ENCODE results near the gene COPS6.
A peak's percentile ranks its signal among the peaks of the same experiment; 100 is the strongest.

COPS6 gene

DNA sequence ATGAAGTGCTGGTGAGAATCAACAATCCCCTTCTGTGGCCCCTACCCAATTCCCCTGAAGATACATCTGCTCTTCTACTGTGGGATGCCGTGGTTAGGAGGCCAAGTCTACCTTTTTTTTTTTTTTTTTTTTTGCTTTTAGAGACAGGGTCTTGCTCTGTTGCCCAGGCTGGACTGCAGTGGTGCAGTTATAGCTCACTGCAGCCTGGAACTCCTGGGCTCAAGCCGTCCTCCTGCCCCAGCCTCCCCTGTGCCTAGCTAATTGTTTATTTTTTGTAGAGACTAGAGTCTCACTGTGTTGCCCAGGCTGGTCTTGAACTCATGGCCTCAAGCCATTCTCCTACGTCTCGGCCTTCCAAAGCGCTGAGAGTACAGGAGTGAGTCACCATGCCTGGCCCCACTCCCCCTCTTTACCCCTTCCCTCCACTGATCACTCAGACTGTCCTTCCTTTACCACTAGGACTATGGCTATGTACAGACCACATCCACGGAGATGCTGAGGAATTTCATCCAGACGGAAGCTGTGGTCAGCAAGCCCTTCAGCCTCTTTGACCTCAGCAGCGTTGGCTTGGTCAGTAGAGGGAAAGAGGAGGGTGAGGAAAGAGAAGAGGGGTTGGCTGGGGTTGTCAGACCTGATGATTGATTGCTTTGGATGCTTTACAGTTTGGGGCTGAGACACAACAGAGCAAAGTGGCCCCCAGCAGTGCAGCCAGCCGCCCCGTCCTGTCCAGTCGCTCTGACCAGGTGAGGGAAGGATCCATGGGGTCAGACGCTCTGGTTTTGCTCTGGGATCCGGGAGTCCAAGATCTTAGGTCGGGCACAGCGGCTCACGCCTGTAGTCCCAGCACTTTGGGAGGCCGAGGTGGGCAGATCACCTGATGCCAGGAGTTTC lies 14.4 kb downstream of the COPS6 start:
- peak; percentile 89 for DNase-seq (ENCODE audit: low spot score)

DNA sequence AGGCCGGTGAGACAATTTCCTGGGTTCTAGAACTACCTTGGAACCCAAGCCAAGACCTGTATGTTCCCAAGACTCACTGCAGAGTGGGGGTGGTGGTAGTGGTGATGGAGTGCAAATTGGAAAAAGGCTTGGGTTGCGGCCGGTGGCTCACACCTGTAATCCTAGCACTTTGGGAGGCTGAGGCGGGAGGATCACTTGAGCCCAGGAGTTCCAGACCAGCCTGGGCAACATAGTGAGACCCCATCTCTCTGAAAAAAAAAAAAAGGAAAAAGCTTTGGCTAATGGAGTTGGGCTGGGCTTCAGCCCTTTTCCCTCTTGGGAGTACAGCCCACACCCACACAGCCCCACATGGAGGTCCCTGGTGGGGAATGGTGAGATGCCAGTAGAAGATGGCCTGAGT lies 16.8 kb downstream of the COPS6 start:
- no peak for DNase-seq (ENCODE audit: low spot score)

DNA sequence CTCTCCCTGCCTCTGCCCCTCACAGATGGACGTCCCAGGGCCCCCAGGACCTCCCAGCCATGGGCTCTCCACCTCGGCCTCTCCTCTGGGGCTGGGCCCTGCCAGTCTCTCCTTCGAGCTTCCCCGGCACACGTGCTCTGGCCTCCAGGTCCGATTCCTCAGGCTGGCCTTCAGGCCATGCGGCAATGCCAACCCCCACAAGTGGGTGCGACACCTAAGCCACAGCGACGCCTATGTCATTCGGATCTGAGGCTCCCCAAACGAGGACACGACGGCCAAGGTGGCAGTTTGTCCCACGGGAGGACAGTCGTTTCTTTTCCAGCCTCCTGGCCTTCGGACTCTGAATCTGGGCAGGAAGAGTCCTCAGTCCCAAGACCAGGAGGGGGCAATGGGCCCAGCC lies 17.9 kb downstream of the COPS6 start:
- DNase-seq (ENCODE audit: low spot score) = no peak

DNA sequence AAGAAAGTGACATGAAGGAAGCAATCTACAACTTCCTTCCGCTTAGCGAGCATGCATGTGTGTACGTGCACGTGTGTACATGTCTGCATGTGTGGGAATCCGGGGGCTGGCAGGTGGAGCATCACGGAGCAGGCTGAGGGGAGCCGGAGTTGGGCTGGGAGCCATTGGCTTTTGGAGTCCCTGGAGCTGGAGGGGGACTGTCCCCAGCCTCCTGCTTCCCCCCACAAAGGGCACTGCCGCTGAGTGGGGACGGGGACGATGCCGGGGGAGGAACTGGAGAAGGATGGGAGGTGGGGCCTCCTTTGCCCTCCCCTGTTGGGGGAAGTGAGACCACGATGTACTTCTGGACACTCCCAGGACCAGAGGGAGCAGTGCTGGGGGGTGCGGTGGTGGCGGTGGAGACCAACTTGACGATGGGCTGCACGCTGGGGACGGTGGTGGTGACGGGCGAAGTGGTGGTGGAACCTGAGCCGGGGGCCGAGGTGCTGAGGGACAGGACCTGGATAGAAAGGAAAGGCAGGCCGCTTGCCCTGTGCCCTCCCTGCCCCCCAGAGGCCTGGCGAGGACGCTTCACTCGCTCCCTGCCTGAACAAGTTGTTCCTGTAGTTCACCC lies 18.5 kb downstream of the COPS6 start:
- no peak for DNase-seq (ENCODE audit: low spot score)

DNA sequence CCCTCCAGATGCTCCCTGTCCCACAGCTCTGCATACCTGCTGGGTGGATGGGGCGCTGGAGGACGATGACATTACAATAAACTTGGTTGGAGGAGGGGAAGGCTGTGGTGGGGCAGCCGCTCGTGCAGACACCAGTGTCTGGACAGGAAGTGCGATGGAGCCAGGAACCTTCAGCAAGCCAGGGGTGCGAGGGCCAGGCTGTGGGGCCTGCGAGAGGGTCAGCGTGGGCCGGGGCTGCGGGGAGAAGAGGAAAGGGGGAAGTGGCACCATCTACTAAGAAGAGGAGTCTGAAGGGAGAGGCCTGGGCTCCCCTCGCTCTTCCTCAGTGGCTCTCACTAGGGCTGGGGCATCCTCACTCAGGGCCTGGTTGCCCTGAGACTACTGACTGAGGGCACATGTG lies 19.1 kb downstream of the COPS6 start:
- no peak for DNase-seq (ENCODE audit: low spot score)

DNA sequence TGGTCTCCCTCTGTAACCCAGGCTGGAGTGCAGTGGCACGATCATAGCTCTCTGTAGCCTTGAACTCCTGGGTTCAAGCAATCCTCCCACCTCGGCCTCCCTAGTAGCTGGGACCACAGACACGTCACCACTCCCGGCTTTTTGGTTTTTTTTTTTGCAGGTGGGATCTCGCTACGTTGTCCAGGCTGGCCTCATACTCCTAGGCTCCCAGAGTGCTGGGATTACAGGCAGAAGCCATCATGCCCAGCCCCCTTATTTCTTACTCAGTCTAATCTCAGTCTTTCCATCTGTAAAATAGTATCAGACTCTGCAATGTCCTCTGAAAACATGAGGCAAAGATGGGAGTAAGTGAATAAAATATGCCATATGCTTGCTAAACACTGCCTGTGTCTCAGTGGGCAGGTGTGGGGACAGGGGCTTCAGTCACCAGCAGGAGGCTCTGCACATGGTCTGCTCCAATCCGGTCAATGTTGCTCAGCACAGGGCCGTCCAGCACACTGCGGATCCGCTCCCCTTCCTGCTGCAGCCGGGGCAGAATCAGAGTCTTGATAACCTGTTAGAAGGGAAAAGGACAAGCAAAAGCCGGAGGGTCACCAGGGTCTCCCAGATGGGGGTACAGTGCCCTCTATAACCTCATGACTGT lies 20.9 kb downstream of the COPS6 start:
- DNase-seq (ENCODE audit: low spot score) = no peak

DNA sequence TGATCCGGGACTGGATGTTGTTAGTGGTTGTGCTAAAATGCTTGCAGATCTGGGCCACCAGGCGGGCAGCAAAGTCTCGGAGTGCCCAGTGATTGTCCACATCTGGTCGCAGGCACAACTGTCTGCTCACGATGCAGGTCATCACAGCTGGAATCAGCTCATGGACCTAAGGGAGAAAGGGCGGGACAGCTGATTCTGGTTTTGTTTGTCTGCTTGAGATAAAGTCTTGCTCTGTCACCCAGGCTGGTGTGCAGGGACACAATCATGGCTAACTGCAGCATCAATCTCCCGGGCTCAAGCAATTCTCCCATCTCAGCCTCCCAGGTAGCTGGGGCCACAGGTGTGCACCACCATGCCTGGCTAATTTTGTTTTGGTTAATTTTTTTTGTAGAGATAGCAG lies 22.4 kb downstream of the COPS6 start:
- no peak for DNase-seq (ENCODE audit: low spot score)

DNA sequence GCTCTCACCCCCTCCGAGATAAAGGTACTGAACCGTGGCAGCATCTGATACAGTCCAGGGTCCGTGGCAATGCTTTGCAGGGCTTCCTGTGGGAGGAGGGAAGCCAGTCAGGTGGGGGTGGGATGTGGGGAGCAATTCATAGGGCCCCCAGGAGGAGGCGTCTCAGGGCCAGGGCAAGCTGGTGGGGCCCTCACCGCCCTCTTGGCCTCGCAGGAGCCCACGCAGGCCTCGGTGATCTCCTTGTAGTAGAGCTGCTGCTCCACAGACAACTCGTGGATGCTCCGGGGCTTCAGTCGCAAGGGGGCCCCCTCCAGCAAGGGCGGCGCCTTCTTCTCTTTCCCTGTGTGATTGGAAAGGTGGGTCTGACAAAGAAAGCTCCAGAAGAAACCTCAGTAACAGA lies 23.1 kb downstream of the COPS6 start:
- DNase-seq (ENCODE audit: low spot score) = no peak

DNA sequence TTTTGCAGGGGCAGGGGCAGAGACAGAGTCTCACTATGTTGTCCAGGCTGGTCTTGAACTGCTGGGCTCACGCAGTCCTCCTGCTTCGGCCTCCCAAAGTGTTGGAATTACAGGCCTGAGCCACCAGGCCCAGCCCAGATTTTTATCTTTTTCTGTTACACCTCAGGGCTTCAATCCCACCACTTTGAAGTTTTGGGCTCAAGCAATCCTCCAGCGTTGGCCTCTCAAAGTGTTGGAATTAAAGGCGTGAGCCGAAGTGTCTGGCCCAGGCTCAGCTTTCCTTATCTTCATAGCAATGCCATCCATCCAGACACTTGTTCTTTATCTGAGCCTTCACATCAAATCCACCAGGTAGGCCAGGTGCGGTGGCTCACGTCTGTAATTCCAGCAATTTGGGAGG lies 26.3 kb downstream of the COPS6 start:
- no peak for DNase-seq (ENCODE audit: low spot score)

DNA sequence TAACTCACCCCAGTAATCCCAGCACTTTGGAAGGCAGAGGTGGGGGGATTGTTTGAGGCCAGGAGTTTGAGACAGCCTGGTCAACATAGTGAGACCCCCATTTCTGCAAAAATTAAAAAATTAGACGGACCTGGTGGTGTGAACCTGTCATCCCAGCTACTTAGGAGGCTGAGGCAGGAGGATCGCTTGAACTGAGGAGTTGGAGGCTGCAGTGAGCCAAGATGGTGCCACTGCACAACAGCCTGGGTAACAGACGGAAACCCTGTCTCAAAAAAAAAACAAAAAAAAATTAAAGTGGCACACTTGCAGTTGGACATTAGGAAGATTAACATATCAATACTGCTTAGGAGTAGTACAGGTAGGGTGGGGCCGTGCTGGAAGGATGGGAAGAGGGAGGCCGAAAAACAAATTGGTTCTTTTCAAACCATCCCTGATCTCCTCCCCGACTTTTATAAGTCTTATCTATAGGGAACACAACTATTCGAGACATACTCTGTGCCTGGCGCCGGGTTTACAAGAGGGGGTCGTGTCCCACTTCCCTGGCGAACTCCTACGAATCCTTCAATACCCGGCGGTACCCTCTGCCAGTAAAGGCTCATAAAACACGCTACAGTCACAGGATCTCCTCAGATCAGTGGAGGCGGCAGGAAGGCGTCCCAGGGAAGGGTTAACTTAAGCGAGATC lies 29.8 kb downstream of the COPS6 start:
- DNase-seq (ENCODE audit: low spot score) = no peak

DNA sequence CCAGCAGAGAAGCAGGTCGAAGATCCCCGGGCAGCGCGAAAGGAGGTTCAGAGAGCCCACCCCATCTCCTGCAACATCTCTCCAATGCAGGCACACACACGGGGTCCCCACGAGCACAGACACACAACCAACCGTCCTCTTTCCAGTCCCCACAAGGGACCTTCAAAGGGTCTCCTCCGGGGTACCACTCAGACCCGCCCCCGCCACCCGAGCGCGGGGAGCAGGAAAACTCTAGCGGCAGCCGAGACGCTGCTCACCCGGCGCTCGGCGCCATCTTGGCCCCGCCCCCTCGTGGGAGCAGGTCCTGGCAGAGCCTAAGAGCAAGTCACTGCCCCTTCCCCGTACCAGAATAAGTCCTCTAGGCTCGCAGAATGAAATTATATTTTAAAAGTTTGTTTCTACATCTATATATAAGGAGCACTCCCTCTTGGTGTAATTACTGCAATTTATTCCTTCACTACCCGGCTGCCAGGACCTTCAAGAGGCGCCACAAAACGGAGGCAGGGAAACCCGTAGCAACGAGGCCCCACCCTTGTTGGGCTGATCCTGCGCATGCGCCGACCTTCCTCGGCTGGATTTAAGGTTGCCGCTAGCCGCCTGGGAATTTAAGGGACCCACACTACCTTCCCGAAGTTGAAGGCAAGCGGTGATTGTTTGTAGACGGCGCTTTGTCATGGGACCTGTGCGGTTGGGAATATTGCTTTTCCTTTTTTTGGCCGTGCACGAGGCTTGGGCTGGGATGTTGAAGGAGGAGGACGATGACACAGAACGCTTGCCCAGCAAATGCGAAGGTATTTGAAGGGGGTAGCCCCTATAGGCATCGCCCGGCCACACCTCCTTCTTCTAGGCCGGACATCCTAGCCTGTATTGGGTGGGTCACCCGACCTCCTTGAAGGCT lies 30.6 kb downstream of the COPS6 start, which contains the start of the genes CNPY4 and TAF6:
Gene CNPY4 (plus strand): TSS at position 563 of the 898 bp plus-strand sequence. CDS start 111 bp downstream, at position 674.
Gene TAF6 (minus strand): TSS at position 287 of the 898 bp plus-strand sequence. CDS start 5,149 bp downstream, outside the sequence.
- DNase-seq (ENCODE audit: low spot score) = peak; percentile 99

DNA sequence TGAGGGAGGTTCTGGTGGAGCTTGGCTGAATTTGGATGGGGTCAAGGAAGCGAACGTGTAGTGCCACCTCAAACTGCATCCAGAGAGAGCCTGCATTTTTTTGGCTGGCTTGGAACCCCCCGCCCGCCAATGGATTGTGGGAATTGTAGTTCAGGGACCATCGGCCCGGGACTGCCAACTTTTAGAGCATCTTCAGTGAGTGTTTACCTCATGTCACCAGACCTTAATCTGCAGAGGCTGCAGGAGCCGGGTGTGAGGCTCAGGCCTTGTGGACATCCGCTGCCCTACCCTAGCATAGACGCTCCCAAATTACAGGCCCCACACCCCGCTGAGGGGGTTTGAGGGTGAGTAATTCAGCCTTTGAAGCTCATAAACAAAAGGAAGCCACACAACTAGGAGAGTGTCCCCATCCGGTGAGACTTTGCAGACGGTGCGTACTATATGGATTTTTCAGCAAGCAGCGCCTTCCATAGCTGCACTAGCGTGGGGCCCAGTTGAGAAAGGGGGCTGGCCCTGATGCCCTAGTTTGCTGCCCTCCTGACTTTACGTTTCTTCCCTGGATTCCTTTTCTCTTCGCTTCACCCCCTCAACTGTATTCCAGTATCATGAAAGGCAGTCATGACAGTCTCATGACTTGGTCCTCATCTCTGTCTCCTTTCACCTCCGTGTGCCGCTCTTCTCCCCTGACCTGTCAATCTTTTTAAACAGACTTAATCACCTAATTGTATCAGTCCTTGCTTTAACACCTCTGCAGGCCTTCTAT lies 31.4 kb downstream of the COPS6 start:
- DNase-seq (ENCODE audit: low spot score) = peak; percentile 77

DNA sequence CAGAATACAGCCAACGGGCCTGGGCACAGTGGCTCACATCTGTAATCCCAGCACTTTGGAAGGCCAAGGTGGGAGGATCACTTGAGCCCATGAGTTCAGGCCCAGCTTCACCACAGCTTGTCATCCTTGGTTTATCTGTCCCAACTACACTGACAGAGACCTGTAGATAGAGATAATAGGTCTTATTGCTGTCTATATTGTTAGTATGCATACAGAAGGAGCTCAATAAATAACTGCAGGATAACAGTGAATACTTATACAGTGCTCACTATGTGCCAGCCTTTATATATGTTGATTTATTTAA lies 31.9 kb downstream of the COPS6 start:
- DNase-seq (ENCODE audit: low spot score) = no peak

DNA sequence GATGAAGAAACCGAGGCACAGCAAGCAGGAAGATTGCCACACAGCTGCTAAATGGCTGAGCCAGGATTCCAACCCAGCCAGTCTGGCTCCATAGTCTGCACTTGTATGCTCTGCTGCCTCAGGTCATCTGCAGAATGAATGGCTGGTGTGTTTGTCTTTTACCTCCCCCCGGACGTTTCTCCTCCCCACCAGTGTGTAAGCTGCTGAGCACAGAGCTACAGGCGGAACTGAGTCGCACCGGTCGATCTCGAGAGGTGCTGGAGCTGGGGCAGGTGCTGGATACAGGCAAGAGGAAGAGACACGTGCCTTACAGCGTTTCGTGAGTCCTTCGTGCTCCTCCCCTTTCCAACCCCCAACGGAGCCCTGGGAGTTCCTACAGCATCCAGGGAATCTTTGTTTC lies 33.3 kb downstream of the COPS6 start:
- no peak for DNase-seq (ENCODE audit: low spot score)

DNA sequence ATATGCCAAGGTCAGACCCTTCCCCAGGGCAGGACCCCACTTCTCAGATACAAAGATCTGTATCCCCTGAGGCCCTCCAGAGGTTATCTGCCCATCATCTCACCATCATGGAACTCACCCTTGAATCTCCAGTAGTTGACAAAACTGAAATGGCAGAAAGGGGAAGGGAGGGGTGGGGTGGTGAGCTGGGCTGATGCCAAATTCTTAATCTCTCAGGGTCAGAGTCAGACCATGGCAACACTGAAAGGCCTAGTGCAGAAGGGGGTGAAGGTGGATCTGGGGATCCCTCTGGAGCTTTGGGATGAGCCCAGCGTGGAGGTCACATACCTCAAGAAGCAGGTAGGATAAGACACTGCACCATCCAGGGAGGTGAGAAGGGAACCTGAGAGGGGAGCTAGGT lies 33.8 kb downstream of the COPS6 start:
- DNase-seq (ENCODE audit: low spot score) = no peak

DNA sequence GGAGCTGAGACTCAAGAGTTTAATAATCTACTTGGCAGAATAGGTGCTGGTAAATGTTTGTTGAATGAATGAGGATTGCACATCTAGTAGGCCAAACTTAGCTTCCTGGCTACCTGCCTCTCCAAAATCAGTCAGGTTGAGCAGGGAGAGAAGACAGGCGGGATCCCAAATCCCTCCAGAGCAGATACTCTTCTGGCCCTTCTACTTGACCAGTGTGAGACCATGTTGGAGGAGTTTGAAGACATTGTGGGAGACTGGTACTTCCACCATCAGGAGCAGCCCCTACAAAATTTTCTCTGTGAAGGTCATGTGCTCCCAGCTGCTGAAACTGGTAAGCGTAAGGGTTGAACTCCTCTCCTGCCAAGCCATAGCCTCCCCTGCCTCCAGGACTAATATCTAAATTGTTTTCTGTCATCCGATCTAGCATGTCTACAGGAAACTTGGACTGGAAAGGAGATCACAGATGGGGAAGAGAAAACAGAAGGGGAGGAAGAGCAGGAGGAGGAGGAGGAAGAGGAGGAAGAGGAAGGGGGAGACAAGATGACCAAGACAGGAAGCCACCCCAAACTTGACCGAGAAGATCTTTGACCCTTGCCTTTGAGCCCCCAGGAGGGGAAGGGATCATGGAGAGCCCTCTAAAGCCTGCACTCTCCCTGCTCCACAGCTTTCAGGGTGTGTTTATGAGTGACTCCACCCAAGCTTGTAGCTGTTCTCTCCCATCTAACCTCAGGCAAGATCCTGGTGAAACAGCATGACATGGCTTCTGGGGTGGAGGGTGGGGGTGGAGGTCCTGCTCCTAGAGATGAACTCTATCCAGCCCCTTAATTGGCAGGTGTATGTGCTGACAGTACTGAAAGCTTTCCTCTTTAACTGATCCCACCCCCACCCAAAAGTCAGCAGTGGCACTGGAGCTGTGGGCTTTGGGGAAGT lies 35.8 kb downstream of the COPS6 start:
- no peak for DNase-seq (ENCODE audit: low spot score)

DNA sequence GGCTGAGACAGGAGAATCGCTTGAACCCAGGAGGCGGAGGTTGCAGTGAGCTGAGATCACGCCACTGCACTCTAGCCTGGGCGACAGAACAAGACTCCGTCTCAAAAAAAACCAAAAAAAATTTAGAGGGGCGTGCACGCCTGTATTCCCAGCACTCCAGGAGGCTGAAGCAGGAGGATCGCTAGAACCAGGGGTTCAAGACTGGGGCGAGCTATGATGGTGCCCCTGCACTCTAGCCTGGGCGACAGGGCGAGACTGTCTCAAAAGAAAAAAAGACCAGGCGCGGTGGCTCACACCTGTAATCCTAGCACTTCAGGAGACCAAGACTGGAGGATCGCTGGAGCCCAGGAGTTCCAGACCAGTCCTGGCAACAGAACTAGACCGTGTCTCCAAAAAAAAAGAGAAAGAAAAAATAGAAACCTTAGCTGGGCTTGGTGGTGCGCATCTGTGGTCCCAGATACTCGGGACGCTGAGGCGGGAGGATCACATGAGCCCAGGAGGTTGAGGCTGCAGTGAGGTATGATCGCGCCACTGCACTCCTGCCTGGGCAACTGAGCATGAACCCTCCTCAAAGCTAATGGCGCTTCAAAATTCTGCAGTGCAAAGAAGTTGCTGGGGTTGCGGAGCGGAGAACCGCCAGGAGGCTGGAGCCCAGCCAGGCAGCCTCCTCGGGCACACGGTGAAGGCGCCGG lies 37.6 kb downstream of the COPS6 start:
- DNase-seq (ENCODE audit: low spot score) = no peak

DNA sequence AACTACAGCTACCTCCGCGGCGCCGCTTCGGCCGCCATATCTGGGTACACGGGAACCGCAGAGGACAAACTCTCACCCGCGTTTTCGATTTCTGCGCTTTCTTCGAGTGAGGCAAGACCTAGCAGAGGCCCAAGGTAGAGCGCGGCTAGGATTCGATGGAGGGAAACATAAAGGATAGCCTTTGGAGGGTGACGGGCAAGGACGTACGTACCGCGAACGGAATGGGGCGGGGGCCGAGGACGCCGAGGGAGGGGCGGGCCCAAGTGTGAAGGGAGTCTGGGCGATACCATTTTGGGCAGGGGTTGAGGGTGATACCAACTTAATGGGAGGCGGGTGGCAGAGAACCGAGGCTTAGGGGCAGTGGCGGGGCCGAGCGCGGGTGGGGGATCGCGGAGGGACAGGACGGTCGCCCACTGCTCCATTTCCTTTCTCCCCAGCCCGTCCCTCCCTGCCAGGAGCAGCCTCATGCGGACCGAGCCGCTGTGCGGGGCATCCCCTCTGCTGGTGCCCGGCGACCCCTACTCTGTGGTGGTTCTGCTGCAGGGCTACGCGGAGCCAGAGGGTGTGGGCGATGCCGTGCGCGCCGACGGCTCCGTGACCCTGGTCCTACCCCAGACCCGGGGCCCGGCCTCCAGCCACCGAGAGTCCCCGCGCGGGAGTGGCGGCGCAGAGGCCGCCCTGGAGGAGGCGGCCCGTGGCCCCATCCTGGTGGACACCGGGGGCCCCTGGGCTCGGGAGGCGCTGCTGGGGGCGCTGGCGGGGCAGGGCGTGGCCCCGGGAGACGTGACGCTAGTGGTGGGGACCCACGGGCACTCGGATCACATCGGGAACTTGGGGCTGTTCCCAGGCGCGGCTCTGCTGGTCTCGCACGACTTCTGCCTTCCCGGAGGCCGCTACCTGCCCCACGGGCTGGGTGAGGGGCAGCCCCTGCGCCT lies 38.4 kb downstream of the COPS6 start, which contains the start of gene MBLAC1:
Gene MBLAC1 (plus strand): TSS at position 37 of the 935 bp plus-strand sequence. CDS start 429 bp downstream, at position 466.
- DNase-seq (ENCODE audit: low spot score) = peak; percentile 94
